H1 (cell line): ENCODE results near the gene PNLIPRP1. TPM values are rescaled to one million over a fixed set of nuclear protein-coding genes. Genes with fewer than 3 reads are reported as not detected.
A peak's percentile ranks its signal among the peaks of the same experiment; 100 is the strongest.

Source experiments
- CTCF ChIA-PET: fragments of 300-600 bp; sonication (Branson Sonifier 250); formaldehyde crosslinking; loops from one replicate; lab custom pipeline; 2021; ENCODE audit not compliant: partially characterized antibody; lab: Charles Lee
- POLR2A ChIA-PET: fragments of 300-600 bp; sonication (Branson Sonifier 250); formaldehyde crosslinking; loops from one replicate; lab custom pipeline; 2021; ENCODE audit warnings: inconsistent platforms; ENCODE audit not compliant: partially characterized antibody; lab: Charles Lee
- DNase-seq, 2 experiments: peaks; one replicate each; pipeline versions ENCODE4 v3.0.0 to v3.0.0-alpha.2; 2010 to 2022; ENCODE audit warnings: low spot score in 2 of 2, low read depth in 1 of 2, mixed read lengths in 1 of 2
- FAIRE-seq: peaks from 2 replicates; lab custom pipeline; 2011; peaks lifted over from hg19 to GRCh38; lab: Jason Lieb, UNC
- H2AFZ ChIP-seq: 2 replicates; pipeline ENCODE4 v1.8.1; 2012; ENCODE audit warnings: low read length, inconsistent platforms
- H2AK5ac ChIP-seq: 2 replicates; pipeline ENCODE4 v1.6.1; 2013; ENCODE audit warnings: low read depth, low read length
- H2BK120ac ChIP-seq: replicated peaks from 2 replicates; pipeline ENCODE3; 2013; ENCODE audit warnings: low read depth, low read length, inconsistent platforms
- H2BK12ac ChIP-seq: 2 replicates; pipeline ENCODE4 v1.6.1; 2013; ENCODE audit warnings: low read depth, low read length
- H2BK15ac ChIP-seq: 2 replicates; pipeline ENCODE4 v1.6.1; 2013; ENCODE audit warnings: low read length
- H2BK20ac ChIP-seq: 2 replicates; pipeline ENCODE4 v1.6.1; 2013; ENCODE audit warnings: low read length
- H2BK5ac ChIP-seq: 2 replicates; pipeline ENCODE4 v1.6.1; 2013; ENCODE audit warnings: low read depth, low read length
- H3K14ac ChIP-seq: 2 replicates; pipeline ENCODE4 v1.6.1; 2013; ENCODE audit warnings: inconsistent platforms; ENCODE audit not compliant: insufficient read length
- H3K18ac ChIP-seq: 2 replicates; pipeline ENCODE4 v1.6.1; 2013; ENCODE audit warnings: low read length; ENCODE audit errors: extremely low read depth
- H3K23ac ChIP-seq: 2 replicates; pipeline ENCODE4 v1.6.1; 2013; ENCODE audit warnings: inconsistent platforms; ENCODE audit not compliant: insufficient read length
- H3K23me2 ChIP-seq: 2 replicates; pipeline ENCODE4 v1.6.1; 2013; ENCODE audit warnings: low read depth, low read length
- H3K27ac ChIP-seq: 2 replicates; pipeline ENCODE4 v1.6.1; 2011; ENCODE audit warnings: low read depth, low read length, inconsistent platforms
- H3K27me3 ChIP-seq, 4 experiments: replicated peaks in 1 of 4; 1 replicate in 1 of 4; 2 replicates in 3 of 4; pipeline versions ENCODE4 v1.6.1 to v1.8.1; 2011 to 2013; ENCODE audit warnings: low read length in 3 of 4, mild to moderate bottlenecking in 3 of 4, inconsistent platforms in 2 of 4, mixed read lengths in 2 of 4, moderate library complexity in 1 of 4; ENCODE audit not compliant: control insufficient read depth in 3 of 4, insufficient read depth in 3 of 4; ENCODE audit errors: extremely low read depth in 1 of 4
- H3K36me3 ChIP-seq, 4 experiments: 2 replicates each; pipeline versions ENCODE4 v1.6.1 to v1.8.1; 2011 to 2013; ENCODE audit warnings: mild to moderate bottlenecking in 4 of 4, low read length in 3 of 4, moderate library complexity in 2 of 4, control low read depth in 1 of 4, inconsistent platforms in 1 of 4; ENCODE audit not compliant: insufficient read depth in 4 of 4, control insufficient read depth in 2 of 4
- H3K4ac ChIP-seq: replicated peaks from 2 replicates; pipeline ENCODE3; 2013; ENCODE audit warnings: low read length, low read depth, mixed read lengths, inconsistent platforms; ENCODE audit not compliant: insufficient read length
- H3K4me1 ChIP-seq, 4 experiments: replicated peaks in 1 of 4; 1 replicate in 1 of 4; 2 replicates in 3 of 4; pipeline versions ENCODE4 v1.6.1 to v1.8.1; 2011 to 2013; ENCODE audit warnings: low read length in 3 of 4, inconsistent platforms in 2 of 4, mixed read lengths in 1 of 4; ENCODE audit not compliant: insufficient read depth in 4 of 4, control insufficient read depth in 3 of 4
- H3K4me2 ChIP-seq, 2 experiments: 2 replicates each; pipeline versions ENCODE4 v1.6.1 to v1.8.1; 2011 to 2013; ENCODE audit warnings: low read depth in 2 of 2, low read length in 2 of 2, control low read depth in 1 of 2, inconsistent platforms in 1 of 2, mild to moderate bottlenecking in 1 of 2; ENCODE audit not compliant: insufficient read depth in 1 of 2
- H3K4me3 ChIP-seq, 4 experiments: fragments of 200-600, 300-600 bp in 1 of 4; sonication (generic), shearing (Covaris generic), sonication (Bioruptor Twin) in 1 of 4; 2 replicates each; pipeline versions ENCODE4 v1.5.1 to v1.8.1; 2011 to 2016; ENCODE audit warnings: low read length in 4 of 4, low read depth in 3 of 4, control low read depth in 2 of 4, inconsistent platforms in 2 of 4, mild to moderate bottlenecking in 2 of 4, mixed read lengths in 1 of 4, moderate library complexity in 1 of 4; ENCODE audit not compliant: insufficient read depth in 2 of 4; ENCODE audit errors: extremely low read depth in 1 of 4
- H3K56ac ChIP-seq: replicated peaks from 2 replicates; pipeline ENCODE3; 2013; ENCODE audit warnings: low read depth, mild to moderate bottlenecking, mixed read lengths, low read length, inconsistent platforms; ENCODE audit not compliant: insufficient read length
- H3K79me1 ChIP-seq: 2 replicates; pipeline ENCODE4 v1.6.1; 2013; ENCODE audit warnings: low read depth, low read length, control low read depth
- H3K79me2 ChIP-seq, 2 experiments: 2 replicates each; pipeline versions ENCODE4 v1.6.1 to v1.8.1; 2012 to 2013; ENCODE audit warnings: low read length in 2 of 2, mild to moderate bottlenecking in 2 of 2, inconsistent platforms in 1 of 2; ENCODE audit not compliant: insufficient read depth in 2 of 2, control insufficient read depth in 1 of 2
- H3K9ac ChIP-seq, 4 experiments: replicated peaks in 1 of 4; 1 replicate in 1 of 4; 2 replicates in 3 of 4; pipeline versions ENCODE4 v1.6.1 to v1.8.1; 2011 to 2013; ENCODE audit warnings: low read depth in 3 of 4, low read length in 3 of 4, control low read depth in 2 of 4, mild to moderate bottlenecking in 2 of 4, moderate library complexity in 2 of 4, inconsistent platforms in 1 of 4; ENCODE audit errors: extremely low read depth in 1 of 4
- H3K9me3 ChIP-seq, 2 experiments: 2 replicates each; pipeline versions ENCODE4 v1.6.1 to v1.8.1; 2012 to 2013; ENCODE audit warnings: mild to moderate bottlenecking in 2 of 2, moderate library complexity in 2 of 2, control low read depth in 1 of 2, inconsistent platforms in 1 of 2, low read depth in 1 of 2, low read length in 1 of 2, mixed read lengths in 1 of 2; ENCODE audit not compliant: insufficient read depth in 2 of 2
- H4K20me1 ChIP-seq, 2 experiments: replicated peaks in 1 of 2; 2 replicates each; pipeline versions ENCODE3 to v1.8.1; 2011 to 2013; ENCODE audit warnings: inconsistent platforms in 2 of 2, low read length in 2 of 2, mild to moderate bottlenecking in 1 of 2; ENCODE audit not compliant: insufficient read depth in 2 of 2, control insufficient read depth in 1 of 2
- H4K5ac ChIP-seq: 2 replicates; pipeline ENCODE4 v1.6.1; 2013; ENCODE audit warnings: low read length, low read depth, mixed read lengths, inconsistent platforms; ENCODE audit not compliant: insufficient read length
- H4K8ac ChIP-seq: 2 replicates; pipeline ENCODE4 v1.8.0; 2013; ENCODE audit warnings: mild to moderate bottlenecking, moderate library complexity, low read length, inconsistent platforms; ENCODE audit not compliant: insufficient read depth; ENCODE audit errors: extremely low read depth
- H4K91ac ChIP-seq: replicated peaks from 2 replicates; pipeline ENCODE3; 2013; ENCODE audit warnings: low read length, mixed read lengths, inconsistent platforms; ENCODE audit not compliant: insufficient read length
- CBX5 ChIP-seq: fragments of 300-800, 300-1000 bp; sonication (generic); IDR thresholded peaks from 2 replicates; pipeline ENCODE4 v1.7.1; 2016; ENCODE audit warnings: antibody characterized with exemption, low read length, low read depth
- CTBP2 ChIP-seq: IDR thresholded peaks from 2 replicates; pipeline ENCODE4 v1.7.0; 2011; ENCODE audit warnings: borderline replicate concordance, mild to moderate bottlenecking, moderate library complexity, mixed read lengths, low read length; ENCODE audit not compliant: insufficient read depth, insufficient read length
- KDM4A ChIP-seq: IDR thresholded peaks from one replicate; pipeline ENCODE4 v1.7.1; 2012; ENCODE audit warnings: low read depth, mild to moderate bottlenecking, moderate library complexity, low read length, inconsistent platforms; ENCODE audit not compliant: severe bottlenecking
- POLR2AphosphoS5 ChIP-seq: IDR thresholded peaks from 2 replicates; pipeline ENCODE4 v1.6.1; 2011; ENCODE audit warnings: low read depth, low read length
- RAD21 ChIP-seq, 2 experiments: IDR thresholded peaks in 1 of 2; conservative IDR thresholded peaks in 1 of 2; 2 replicates each; pipeline ENCODE4 v1.6.1; 2011; ENCODE audit warnings: low read depth in 2 of 2, low read length in 2 of 2, improper control_type of control experiment in 1 of 2, inconsistent platforms in 1 of 2, mild to moderate bottlenecking in 1 of 2, moderate library complexity in 1 of 2
- RBBP5 ChIP-seq: IDR thresholded peaks from 2 replicates; pipeline ENCODE4 v1.7.1; 2012; ENCODE audit warnings: low read depth, mild to moderate bottlenecking, inconsistent platforms, low read length, moderate library complexity, borderline replicate concordance
- RXRA ChIP-seq: IDR thresholded peaks from 2 replicates; pipeline ENCODE4 v1.6.1; 2011; ENCODE audit warnings: low read depth, mild to moderate bottlenecking, low read length, moderate library complexity; ENCODE audit not compliant: insufficient read depth
- TAF1 ChIP-seq: IDR thresholded peaks from 2 replicates; pipeline ENCODE4 v1.6.1; 2011; ENCODE audit warnings: mild to moderate bottlenecking, low read depth, low read length
- WGBS, 2 experiments: shearing (Covaris generic) in 1 of 2; methylation state at CpG; one replicate each; pipeline versions ENCODE4 v1.1.6 to v1.1.7; 2013 to 2015; ENCODE audit warnings: low lambda C conversion rate in 2 of 2, mixed read lengths in 2 of 2, inconsistent platforms in 1 of 2, low coverage in 1 of 2, missing lambda C conversion rate in 1 of 2; ENCODE audit not compliant: insufficient replicate concordance in 2 of 2, insufficient coverage in 1 of 2, insufficient read length in 1 of 2; ENCODE audit errors: extremely low coverage in 1 of 2, missing lambda C conversion rate in 1 of 2; 5-methylcytosine and 5-hydroxymethylcytosine counted together
- polyA plus RNA-seq, 7 experiments: library from polyadenylated mRNA; depleted of rRNA in 3 of 7; stranded (reverse) in 5 of 7; unstranded in 2 of 7; fragments of >200 nt in 5 of 7; fragments of 200-250 nt in 2 of 7; gene quantifications; 1 replicate in 5 of 7; 2 replicates in 1 of 7; 4 replicates in 1 of 7; pipeline versions ENCODE4 v1.2.1 to v1.2.3, GENCODE V29; 2011 to 2013; ENCODE audit warnings: missing spikeins in 2 of 7, mixed read lengths in 2 of 7
- total RNA-seq: library from RNA; stranded (reverse); fragmentation: NEBNext Ultra II Directional; extraction: Animal tissue kit (Norgen Biotek cat#: 25700); gene quantifications from 2 replicates; pipeline ENCODE4 v1.2.1, GENCODE V29; 2021

PNLIPRP1 gene
- total and polyA plus RNA-seq, 2 of the 8 experiments (the other 6 are each of a cell fraction or from before 2014, with no cell fraction given): not detected

DNA sequence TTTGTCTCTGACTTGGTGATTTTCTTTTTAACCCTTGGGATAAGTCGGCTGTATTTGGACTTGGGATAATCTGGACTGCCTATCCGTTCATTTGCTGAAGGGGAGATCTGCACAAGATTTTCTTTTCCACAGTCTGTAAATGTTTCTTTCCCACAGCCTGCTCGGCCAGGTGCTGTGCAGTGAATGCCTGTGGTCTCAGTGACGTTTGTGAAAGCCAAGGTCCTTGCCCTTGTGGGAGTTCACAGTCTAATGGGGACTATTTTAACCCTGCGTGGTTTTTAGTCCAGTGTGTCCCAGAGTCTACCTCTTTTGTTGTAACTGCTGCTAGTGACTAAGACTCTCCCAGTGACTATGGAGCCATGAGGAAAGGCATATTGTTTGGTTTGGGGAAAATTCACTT, 36.1 kb upstream of the PNLIPRP1 start:
- H3K27me3 ChIP-seq: no peaks in the 10 kb centered on the region
- TF ChIP-seq POLR2AphosphoS5: no peak
- TF ChIP-seq RBBP5: no peak
- no peak for TF ChIP-seq TAF1
- no peak for TF ChIP-seq RXRA
- no peak for TF ChIP-seq CTBP2
- no peak for TF ChIP-seq CBX5
- TF ChIP-seq KDM4A: no peak
- no peak for TF ChIP-seq RAD21 (IDR thresholded peaks at IDR 0.05 in 1 of 2, conservative IDR thresholded peaks at IDR 0.05 in 1 of 2; ENCODE audit: low read depth in 2 of 2, low read length in 2 of 2)
- H4K5ac ChIP-seq: no peak overlapping the region
- peak overlapping the region; percentile 50; the same call in 1 of the 2 replicates for H2AFZ ChIP-seq
- H3K23me2 ChIP-seq: no peaks in the 10 kb centered on the region; the same call in 1 of the 2 replicates
- no peak overlapping the region for H2BK120ac ChIP-seq
- no peak overlapping the region for H2BK15ac ChIP-seq
- peak overlapping the region in 1 of 4 experiments; percentile 6; a peak in 1 of 7 replicates for H3K9ac ChIP-seq
- 82% methylated on average over 5 of the region's 5 CpGs; no CpG with 5 or more reads in 1 of the 2 experiments for WGBS, 2 experiments
- no peaks in the 10 kb centered on the region; a peak in 1 of 7 replicates for H3K4me1 ChIP-seq
- H3K9me3 ChIP-seq: no peaks in the 10 kb centered on the region
- 0 out of 2 replicates have a peak overlapping the region, but pooled peaks have one; percentile 28 for H2BK20ac ChIP-seq
- no peak for FAIRE-seq
- H3K18ac ChIP-seq: no peak overlapping the region
- no peaks in the 10 kb centered on the region for H4K20me1 ChIP-seq
- no peak overlapping the region for H2BK5ac ChIP-seq
- no peak overlapping the region for H2BK12ac ChIP-seq
- H3K23ac ChIP-seq: no peak overlapping the region
- no peaks in the 10 kb centered on the region for H3K79me1 ChIP-seq
- no peak overlapping the region for H4K8ac ChIP-seq
- ChIA-PET POLR2A (no interaction called here), CTCF (interaction anchor here (1.3 to 2.1 kb wide), 2 partner anchors 12 to 33 kb away, joined by 4 to 7 read pairs; no protein-coding TSS in a partner anchor)
- no peaks in the 10 kb centered on the region for H3K79me2 ChIP-seq
- no peak overlapping the region for H3K27ac ChIP-seq
- H4K91ac ChIP-seq: no peak overlapping the region
- H3K4ac ChIP-seq: peak overlapping the region; percentile 60
- DNase-seq: no peak
- no peak overlapping the region for H3K4me3 ChIP-seq
- H3K56ac ChIP-seq: no peak overlapping the region
- H3K36me3 ChIP-seq: no peaks in the 10 kb centered on the region
- H3K14ac ChIP-seq: no peak overlapping the region
- H3K4me2 ChIP-seq: no peak overlapping the region; a peak in 1 of 4 replicates
- H2AK5ac ChIP-seq: no peak overlapping the region
